Thyroid gland (tissue), 4 donors: ENCODE measurements around the gene CCSER1. TPM values are rescaled to one million over a fixed set of nuclear protein-coding genes. Genes with fewer than 3 reads are reported as not detected.

Experiments
- DNase-seq, 2 donors: peaks; one replicate each; pipeline ENCODE4 v3.0.0-alpha.2; 2019
- H3K27ac ChIP-seq, 3 donors: fragments of 200-600 bp; sonication (generic); 1 replicate in 2 of 3; 2 replicates in 1 of 3; pipeline ENCODE4 v1.5.1; 2016 to 2019; ENCODE audit warnings: mild to moderate bottlenecking in 1 of 3, moderate library complexity in 1 of 3
- H3K27me3 ChIP-seq: fragments of 200-600 bp; sonication (generic); one replicate; pipeline ENCODE4 v1.5.1; 2019
- H3K36me3 ChIP-seq, 2 donors: fragments of 200-600 bp; sonication (generic); one replicate each; pipeline ENCODE4 v1.5.1; 2016 to 2019
- H3K4me1 ChIP-seq, 2 donors: fragments of 200-600 bp; sonication (generic); one replicate each; pipeline ENCODE4 v1.5.1; 2017 to 2019
- H3K4me3 ChIP-seq, 3 donors: fragments of 200-600 bp; sonication (generic); replicated peaks in 1 of 3; 1 replicate in 2 of 3; 2 replicates in 1 of 3; pipeline ENCODE4 v1.5.1; 2016; ENCODE audit warnings: mild to moderate bottlenecking in 1 of 3
- H3K9me3 ChIP-seq: fragments of 200-600 bp; sonication (generic); one replicate; pipeline ENCODE4 v1.5.1; 2017
- CTCF ChIP-seq, 6 experiments: fragments of 200-600 bp in 3 of 6; fragments of 450-650 bp in 3 of 6; sonication (generic) in 3 of 6; IDR thresholded peaks; one replicate each; pipeline ENCODE4 v1.5.1; 2016 to 2019; ENCODE audit warnings: antibody characterized with exemption in 6 of 6, mild to moderate bottlenecking in 2 of 6, inconsistent platforms in 1 of 6, moderate library complexity in 1 of 6
- POLR2A ChIP-seq, 2 donors: fragments of 450-650 bp; IDR thresholded peaks; one replicate each; pipeline ENCODE4 v1.6.1; 2017; ENCODE audit warnings: antibody characterized with exemption in 2 of 2, mild to moderate bottlenecking in 2 of 2, moderate library complexity in 1 of 2
- WGBS, 2 donors: methylation state at CpG; one replicate each; pipeline ENCODE4 v1.1.5; 2017; 5-methylcytosine and 5-hydroxymethylcytosine counted together
- intact Hi-C: fragments of 100-400 bp; cut with DNase I; formaldehyde crosslinking; loops from one replicate; pipeline ENCODE4 v1.15.1; 2023
- total RNA-seq, 4 donors: library from RNA; depleted of rRNA; stranded (reverse); fragments of >200 nt; gene quantifications; one replicate each; pipeline ENCODE4 v1.2.3, GENCODE V29; 2016

The CCSER1 gene
- total RNA-seq, 4 donors from 2014 or later, result 37.7 to 52.3 (median 43.3) TPM

GRCh38 chr4:91422011-91422410 lies 1294.8 kb downstream of the CCSER1 start:
- TF ChIP-seq CTCF (IDR thresholded peaks at IDR 0.05) (no peak), POLR2A (IDR thresholded peaks at IDR 0.05) (no peak)
- WGBS, 2 donors, result 92 to 98% methylated on average over 1 of the region's 1 CpG
- H3K27me3 ChIP-seq, result no peaks in the 10 kb centered on the region
- H3K4me3 ChIP-seq, result no peak overlapping the region
- no peaks in the 10 kb centered on the region for H3K4me1 ChIP-seq
- H3K9me3 ChIP-seq, result no peaks in the 10 kb centered on the region
- intact Hi-C loops, result no loop called here
- H3K27ac ChIP-seq, result no peak overlapping the region
- no peaks in the 10 kb centered on the region for H3K36me3 ChIP-seq
- DNase-seq, result no peak

GRCh38 chr4:91426725-91427124 lies 1299.5 kb downstream of the CCSER1 start:
- TF ChIP-seq CTCF (IDR thresholded peaks at IDR 0.05) (no peak), POLR2A (IDR thresholded peaks at IDR 0.05) (no peak)
- Histone ChIP-seq H3K27me3 (no peaks in the 10 kb centered on the region), H3K4me1 (no peaks in the 10 kb centered on the region), H3K27ac (no peak overlapping the region), H3K36me3 (no peaks in the 10 kb centered on the region), H3K4me3 (no peak overlapping the region), H3K9me3 (no peaks in the 10 kb centered on the region)
- DNase-seq, result no peak
- intact Hi-C loops, result no loop called here

GRCh38 chr4:91427171-91427570 lies 1300.0 kb downstream of the CCSER1 start:
- Histone ChIP-seq H3K4me3 (no peak overlapping the region), H3K36me3 (no peaks in the 10 kb centered on the region), H3K27me3 (no peaks in the 10 kb centered on the region), H3K27ac (no peak overlapping the region), H3K4me1 (no peaks in the 10 kb centered on the region), H3K9me3 (no peaks in the 10 kb centered on the region)
- intact Hi-C loops, result no loop called here
- TF ChIP-seq POLR2A (IDR thresholded peaks at IDR 0.05), result no peak
- no peak for TF ChIP-seq CTCF (IDR thresholded peaks at IDR 0.05)
- WGBS, 2 donors, result 72 to 76% methylated on average over 2 of the region's 2 CpGs
- no peak for DNase-seq

GRCh38 chr4:91434631-91435030 lies 1307.4 kb downstream of the CCSER1 start:
- intact Hi-C loops, result no loop called here
- no peaks in the 10 kb centered on the region for H3K27me3 ChIP-seq
- no peak for DNase-seq
- TF ChIP-seq CTCF (IDR thresholded peaks at IDR 0.05), result no peak
- TF ChIP-seq POLR2A (IDR thresholded peaks at IDR 0.05), result no peak
- no peaks in the 10 kb centered on the region for H3K4me1 ChIP-seq
- no peaks in the 10 kb centered on the region for H3K9me3 ChIP-seq
- no peak overlapping the region for H3K27ac ChIP-seq
- no peaks in the 10 kb centered on the region for H3K36me3 ChIP-seq
- no peak overlapping the region for H3K4me3 ChIP-seq
- 86 to 87% methylated on average over 1 of the region's 1 CpG for WGBS, 2 donors

GRCh38 chr4:91436556-91436955 lies 1309.4 kb downstream of the CCSER1 start:
- Histone ChIP-seq H3K9me3 (no peaks in the 10 kb centered on the region), H3K27me3 (no peaks in the 10 kb centered on the region), H3K27ac (no peak overlapping the region), H3K4me1 (no peaks in the 10 kb centered on the region), H3K4me3 (no peak overlapping the region), H3K36me3 (no peaks in the 10 kb centered on the region)
- TF ChIP-seq POLR2A (IDR thresholded peaks at IDR 0.05), result no peak
- TF ChIP-seq CTCF (IDR thresholded peaks at IDR 0.05), result no peak
- no peak for DNase-seq
- WGBS, 2 donors, result 87 to 88% methylated on average over 1 of the region's 1 CpG
- intact Hi-C loops, result no loop called here
